ENCODE data around the gene TMEM109.

The TMEM109 gene

GRCh38 chr11:60937144-60937527, 23.2 kb downstream of the TMEM109 start:
- H3K36me3 ChIP-seq (ENCODE audit: insufficient read depth), result no peaks in the 10 kb centered on the region
- no peaks in the 10 kb centered on the region for H3K79me2 ChIP-seq (ENCODE audit: insufficient read depth, low read depth)
- no peaks in the 10 kb centered on the region for H4K20me1 ChIP-seq (ENCODE audit: insufficient read depth)

GRCh38 chr11:60937811-60938210, 23.9 kb downstream of the TMEM109 start:
- Histone ChIP-seq H3K79me2 (ENCODE audit: insufficient read depth, low read depth) (no peaks in the 10 kb centered on the region), H3K27me3 (ENCODE audit: insufficient read depth, low read depth) (no peaks in the 10 kb centered on the region; the same call in 1 of the 2 replicates), H3K27ac (no peak overlapping the region), H3K9ac (no peak overlapping the region), H4K20me1 (ENCODE audit: insufficient read depth) (no peaks in the 10 kb centered on the region), H2AFZ (ENCODE audit: low read depth) (no peak overlapping the region), H3K36me3 (ENCODE audit: insufficient read depth) (no peaks in the 10 kb centered on the region), H3K4me3 (IDR thresholded peaks at IDR 0.05; ENCODE audit: insufficient read depth, low read depth, low read length) (no peak overlapping the region), H3K4me2 (no peak overlapping the region), H3K4me1 (ENCODE audit: low read depth, poor library complexity, severe bottlenecking) (peaks cover 9% of the 10 kb centered on the region)
- TF ChIP-seq CTCF (conservative IDR thresholded peaks at IDR 0.05; ENCODE audit: low read depth, low read length), result no peak

More at GRCh38 chr11:60937144-60937527, 23.2 kb downstream of the TMEM109 start:
- peaks cover 9% of the 10 kb centered on the region for H3K4me1 ChIP-seq (ENCODE audit: low read depth, poor library complexity, severe bottlenecking)
- no peak overlapping the region for H3K4me2 ChIP-seq
- no peaks in the 10 kb centered on the region; the same call in 1 of the 2 replicates for H3K27me3 ChIP-seq (ENCODE audit: insufficient read depth, low read depth)
- H3K9ac ChIP-seq, result no peak overlapping the region
- no peak for TF ChIP-seq CTCF (conservative IDR thresholded peaks at IDR 0.05; ENCODE audit: low read depth, low read length)
- H2AFZ ChIP-seq (ENCODE audit: low read depth), result no peak overlapping the region
- H3K27ac ChIP-seq, result no peak overlapping the region
- no peak overlapping the region for H3K4me3 ChIP-seq (IDR thresholded peaks at IDR 0.05; ENCODE audit: insufficient read depth, low read depth, low read length)

GRCh38 chr11:60938500-60938899, 24.5 kb downstream of the TMEM109 start:
- no peak overlapping the region for H3K27ac ChIP-seq
- no peak overlapping the region for H2AFZ ChIP-seq (ENCODE audit: low read depth)
- no peak overlapping the region for H3K4me3 ChIP-seq (IDR thresholded peaks at IDR 0.05; ENCODE audit: insufficient read depth, low read depth, low read length)
- no peaks in the 10 kb centered on the region for H3K79me2 ChIP-seq (ENCODE audit: insufficient read depth, low read depth)
- no peak overlapping the region for H3K4me2 ChIP-seq
- no peak overlapping the region for H3K9ac ChIP-seq
- no peaks in the 10 kb centered on the region for H4K20me1 ChIP-seq (ENCODE audit: insufficient read depth)
- no peaks in the 10 kb centered on the region for H3K36me3 ChIP-seq (ENCODE audit: insufficient read depth)
- H3K4me1 ChIP-seq (ENCODE audit: low read depth, poor library complexity, severe bottlenecking), result peaks cover 9% of the 10 kb centered on the region
- H3K27me3 ChIP-seq (ENCODE audit: insufficient read depth, low read depth), result no peaks in the 10 kb centered on the region; the same call in 1 of the 2 replicates
- TF ChIP-seq CTCF (conservative IDR thresholded peaks at IDR 0.05; ENCODE audit: low read depth, low read length), result no peak

- Histone ChIP-seq H3K4me1 (ENCODE audit: low read depth, poor library complexity, severe bottlenecking) (peaks cover 9% of the 10 kb centered on the region), H3K27ac (no peak overlapping the region), H2AFZ (ENCODE audit: low read depth) (no peak overlapping the region), H3K4me3 (IDR thresholded peaks at IDR 0.05; ENCODE audit: insufficient read depth, low read depth, low read length) (no peak overlapping the region), H3K9ac (no peak overlapping the region), H3K79me2 (ENCODE audit: insufficient read depth, low read depth) (no peaks in the 10 kb centered on the region), H4K20me1 (ENCODE audit: insufficient read depth) (no peaks in the 10 kb centered on the region), H3K4me2 (no peak overlapping the region), H3K36me3 (ENCODE audit: insufficient read depth) (no peaks in the 10 kb centered on the region), H3K27me3 (ENCODE audit: insufficient read depth, low read depth) (no peaks in the 10 kb centered on the region; the same call in 1 of the 2 replicates)
- no peak for TF ChIP-seq CTCF (conservative IDR thresholded peaks at IDR 0.05; ENCODE audit: low read depth, low read length)
Observed at GRCh38 chr11:60939301-60939700, 25.3 kb downstream of the TMEM109 start.

All from KMS-11 (cell line).